IMR-90 (cell line): Measurements from ENCODE around the gene AKAP13. TPM values are rescaled to one million over a fixed set of nuclear protein-coding genes. Genes with fewer than 3 reads are reported as not detected.

Source experiments
- ATAC-seq: fragments of 200-7000 bp; cut with Tn5 transposase; 2 replicates; pipeline ENCODE4 v1.9.1; 2020; ENCODE audit warnings: low read depth, mild to moderate bottlenecking, moderate library complexity
- BruUV-seq: library from RNA; stranded (reverse); fragments of 400-500 nt; replicated peaks from 2 replicates; lab custom pipeline; 2021; lab: Mats Ljungman, UMichigan
- CTCF ChIA-PET: fragments of 300-600 bp; formaldehyde crosslinking; extraction: SDS; loops from one replicate; lab custom pipeline; 2021; ENCODE audit warnings: antibody characterized with exemption; lab: Yijun Ruan, JAX
- POLR2A ChIA-PET: fragments of 300-600 bp; sonication (Branson Sonifier 250); formaldehyde crosslinking; loops from one replicate; lab custom pipeline; 2022; ENCODE audit warnings: antibody characterized with exemption; ENCODE audit not compliant: unreplicated experiment; lab: Charles Lee
- DNase-seq: peaks from one replicate; pipeline ENCODE4 v3.0.0; 2013
- H2AFZ ChIP-seq: replicated peaks from 2 replicates; pipeline ENCODE3; 2013; ENCODE audit warnings: low read length, mild to moderate bottlenecking; ENCODE audit not compliant: poor library complexity
- H2AK5ac ChIP-seq: 2 replicates; pipeline ENCODE4 v1.6.1; 2013; ENCODE audit warnings: low read depth, low read length, inconsistent platforms
- H2AK9ac ChIP-seq: replicated peaks from 2 replicates; pipeline ENCODE3; 2013; ENCODE audit warnings: mild to moderate bottlenecking, low read depth, low read length, moderate library complexity; ENCODE audit not compliant: poor library complexity
- H2BK120ac ChIP-seq: 2 replicates; pipeline ENCODE4 v1.6.1; 2013; ENCODE audit warnings: low read depth, low read length, inconsistent platforms
- H2BK15ac ChIP-seq: 3 replicates; pipeline ENCODE4 v1.6.1; 2013; ENCODE audit warnings: low read depth, low read length, inconsistent platforms
- H2BK20ac ChIP-seq: 2 replicates; pipeline ENCODE4 v1.6.1; 2013; ENCODE audit warnings: low read depth, mild to moderate bottlenecking, inconsistent platforms, low read length, moderate library complexity
- H2BK5ac ChIP-seq: 2 replicates; pipeline ENCODE4 v1.6.1; 2013; ENCODE audit warnings: mild to moderate bottlenecking, low read depth, low read length, inconsistent platforms; ENCODE audit not compliant: poor library complexity, severe bottlenecking
- H3K14ac ChIP-seq: replicated peaks from 2 replicates; pipeline ENCODE4 v1.6.1; 2013; ENCODE audit warnings: low read depth, low read length, inconsistent platforms
- H3K18ac ChIP-seq: 2 replicates; pipeline ENCODE4 v1.6.1; 2013; ENCODE audit warnings: low read depth, low read length, control low read depth
- H3K23ac ChIP-seq: 2 replicates; pipeline ENCODE4 v1.6.1; 2013; ENCODE audit warnings: low read depth, low read length, inconsistent platforms
- H3K27ac ChIP-seq: 2 replicates; pipeline ENCODE4 v1.5.1; 2013; ENCODE audit warnings: mild to moderate bottlenecking, control low read depth, low read length; ENCODE audit not compliant: insufficient read depth
- H3K27me3 ChIP-seq: 2 replicates; pipeline ENCODE4 v1.6.1; 2013; ENCODE audit warnings: low read length; ENCODE audit not compliant: control insufficient read depth, insufficient read depth
- H3K36me3 ChIP-seq: 2 replicates; pipeline ENCODE4 v1.6.1; 2013; ENCODE audit warnings: low read length, mixed read lengths; ENCODE audit not compliant: control insufficient read depth, insufficient read depth
- H3K4ac ChIP-seq: 2 replicates; pipeline ENCODE4 v1.6.1; 2013; ENCODE audit warnings: low read depth, low read length, inconsistent platforms
- H3K4me1 ChIP-seq: 2 replicates; pipeline ENCODE4 v1.6.1; 2013; ENCODE audit warnings: low read length, mixed read lengths; ENCODE audit not compliant: control insufficient read depth, insufficient read depth
- H3K4me2 ChIP-seq: 2 replicates; pipeline ENCODE4 v1.6.1; 2013; ENCODE audit warnings: low read depth, mild to moderate bottlenecking, control low read depth, low read length, moderate library complexity
- H3K4me3 ChIP-seq: 2 replicates; pipeline ENCODE4 v1.5.1; 2013; ENCODE audit warnings: low read depth, mild to moderate bottlenecking, control low read depth, low read length, moderate library complexity; ENCODE audit not compliant: insufficient read depth
- H3K56ac ChIP-seq: 2 replicates; pipeline ENCODE4 v1.6.1; 2013; ENCODE audit warnings: low read length, inconsistent platforms; ENCODE audit not compliant: insufficient read depth; ENCODE audit errors: extremely low read depth
- H3K79me1 ChIP-seq, 2 experiments: 2 replicates each; pipeline ENCODE4 v1.6.1; 2013; ENCODE audit warnings: low read length in 2 of 2, inconsistent platforms in 1 of 2, low read depth in 1 of 2
- H3K9ac ChIP-seq: 2 replicates; pipeline ENCODE4 v1.6.1; 2013; ENCODE audit warnings: low read depth, low read length, control low read depth
- H3K9me1 ChIP-seq: 2 replicates; pipeline ENCODE4 v1.6.1; 2013; ENCODE audit warnings: low read length, inconsistent platforms; ENCODE audit not compliant: insufficient read depth
- H3K9me3 ChIP-seq: 2 replicates; pipeline ENCODE4 v1.6.1; 2013; ENCODE audit warnings: low read length; ENCODE audit not compliant: control insufficient read depth, insufficient read depth
- H4K20me1 ChIP-seq: 2 replicates; pipeline ENCODE4 v1.6.1; 2013; ENCODE audit warnings: low read length, inconsistent platforms; ENCODE audit not compliant: insufficient read depth
- H4K5ac ChIP-seq: 2 replicates; pipeline ENCODE4 v1.6.1; 2013; ENCODE audit warnings: mild to moderate bottlenecking, low read depth, low read length, control low read depth
- H4K8ac ChIP-seq, 2 experiments: 2 replicates each; pipeline ENCODE4 v1.6.1; 2013; ENCODE audit warnings: low read depth in 2 of 2, low read length in 2 of 2, control low read depth in 1 of 2, inconsistent platforms in 1 of 2
- H4K91ac ChIP-seq: 2 replicates; pipeline ENCODE4 v1.6.1; 2013; ENCODE audit warnings: low read depth, low read length, inconsistent platforms; ENCODE audit not compliant: insufficient read depth
- BHLHE40 ChIP-seq: fragments of 150-350 bp; IDR thresholded peaks from 2 replicates; pipeline ENCODE4 v1.6.1; 2016; ENCODE audit warnings: mild to moderate bottlenecking, low read depth, low read length
- CEBPB ChIP-seq: IDR thresholded peaks from 2 replicates; pipeline ENCODE4 v1.6.1; 2012; ENCODE audit warnings: low read depth, low read length, improper control_type of control experiment
- CTCF ChIP-seq: conservative IDR thresholded peaks from 2 replicates; pipeline ENCODE4 v1.5.1; 2012; ENCODE audit warnings: mild to moderate bottlenecking, low read depth, low read length, improper control_type of control experiment
- FOS ChIP-seq: fragments of 150-350 bp; IDR thresholded peaks from 2 replicates; pipeline ENCODE4 v1.6.1; 2016; ENCODE audit warnings: low read depth, low read length
- MAZ ChIP-seq: IDR thresholded peaks from 2 replicates; pipeline ENCODE4 v1.6.1; 2012; ENCODE audit warnings: low read depth, mild to moderate bottlenecking, low read length, improper control_type of control experiment, moderate library complexity, borderline replicate concordance
- MXI1 ChIP-seq: IDR thresholded peaks from 2 replicates; pipeline ENCODE4 v1.6.1; 2012; ENCODE audit warnings: low read depth, mild to moderate bottlenecking, low read length, moderate library complexity, borderline replicate concordance
- NFE2L2 ChIP-seq: fragments of 150-350 bp; IDR thresholded peaks from 2 replicates; pipeline ENCODE4 v1.6.1; 2016; ENCODE audit warnings: low read depth, mild to moderate bottlenecking, low read length
- POLR2A ChIP-seq: IDR thresholded peaks from 2 replicates; pipeline ENCODE4 v1.6.1; 2012; ENCODE audit warnings: mild to moderate bottlenecking, low read depth, low read length
- RAD21 ChIP-seq: IDR thresholded peaks from 2 replicates; pipeline ENCODE4 v1.6.1; 2012; ENCODE audit warnings: low read length, improper control_type of control experiment
- RCOR1 ChIP-seq: IDR thresholded peaks from 2 replicates; pipeline ENCODE4 v1.6.1; 2012; ENCODE audit warnings: mild to moderate bottlenecking, low read length, improper control_type of control experiment; ENCODE audit not compliant: insufficient replicate concordance
- RFX5 ChIP-seq: IDR thresholded peaks from 2 replicates; pipeline ENCODE4 v1.8.0; 2012; ENCODE audit warnings: low read depth, mild to moderate bottlenecking, low read length, moderate library complexity
- WGBS, 2 experiments: methylation state at CpG; one replicate each; pipeline versions ENCODE4 v1.1.5 to v1.1.7; 2013; ENCODE audit warnings: missing lambda C conversion rate in 2 of 2; ENCODE audit not compliant: insufficient read length in 1 of 2; ENCODE audit errors: extremely low coverage in 2 of 2; 5-methylcytosine and 5-hydroxymethylcytosine counted together
- dilution Hi-C: fragments of 300-500 bp; cut with HindIII; formaldehyde crosslinking; loops from one replicate; pipeline ENCODE4 v1.14.3; 2018; ENCODE audit warnings: low sequenced_read_pairs; ENCODE audit not compliant: unreplicated experiment
- in situ Hi-C: fragments of 300-500 bp; cut with MboI; formaldehyde crosslinking; loops from 3 replicates; pipeline ENCODE4 v1.14.3; 2019; ENCODE audit warnings: low sequenced_read_pairs, inconsistent platforms, mixed read lengths
- intact Hi-C: fragments of 100-400 bp; cut with micrococcal nuclease; formaldehyde crosslinking; loops from 2 replicates; pipeline ENCODE4 v1.10.0; 2022
- polyA plus RNA-seq, 3 experiments: library from polyadenylated mRNA; depleted of rRNA; stranded (reverse); fragments of >200 nt; gene quantifications; 2 replicates each; pipeline ENCODE4 v1.2.3, GENCODE V29; 2012; ENCODE audit warnings: low replicate concordance in 1 of 3
- total RNA-seq: library from RNA; depleted of rRNA; stranded (reverse); fragments of >200 nt; gene quantifications from 2 replicates; pipeline ENCODE4 v1.2.3, GENCODE V29; 2012
- TF ChIP-seq, protein P1 (sequence below): fragments of 150-350 bp; IDR thresholded peaks from 2 replicates; pipeline ENCODE4 v1.6.1; 2017; ENCODE audit warnings: mild to moderate bottlenecking, antibody characterized with exemption, low read length, low read depth

AKAP13 gene
- total and polyA plus RNA-seq, 2 of the 4 experiments (the other 2 are of a cell fraction), result 10.4 to 46.4 TPM

- no peak overlapping the region for H2AK9ac ChIP-seq
- no peak overlapping the region for H4K91ac ChIP-seq
- H2AK5ac ChIP-seq, result no peak overlapping the region
- H3K14ac ChIP-seq, result no peak overlapping the region
- H3K9me1 ChIP-seq, result no peaks in the 10 kb centered on the region
- POLR2A ChIA-PET, result no interaction called here
- no peak overlapping the region for H3K56ac ChIP-seq
- DNase-seq (no peak), ATAC-seq (no peak)
- H3K9ac ChIP-seq, result no peak overlapping the region
- TF ChIP-seq, protein P1, sequence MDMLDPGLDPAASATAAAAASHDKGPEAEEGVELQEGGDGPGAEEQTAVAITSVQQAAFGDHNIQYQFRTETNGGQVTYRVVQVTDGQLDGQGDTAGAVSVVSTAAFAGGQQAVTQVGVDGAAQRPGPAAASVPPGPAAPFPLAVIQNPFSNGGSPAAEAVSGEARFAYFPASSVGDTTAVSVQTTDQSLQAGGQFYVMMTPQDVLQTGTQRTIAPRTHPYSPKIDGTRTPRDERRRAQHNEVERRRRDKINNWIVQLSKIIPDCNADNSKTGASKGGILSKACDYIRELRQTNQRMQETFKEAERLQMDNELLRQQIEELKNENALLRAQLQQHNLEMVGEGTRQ, result no peak
- TF ChIP-seq BHLHE40 (no peak), RFX5 (no peak), MXI1 (no peak), MAZ (no peak), FOS (no peak), CTCF (no peak), RAD21 (no peak), POLR2A (no peak), NFE2L2 (no peak), CEBPB (no peak), RCOR1 (no peak)
- in situ Hi-C loops, result no loop called here
- H4K20me1 ChIP-seq, result no peaks in the 10 kb centered on the region
- no peaks in the 10 kb centered on the region for H3K9me3 ChIP-seq
- H3K79me1 ChIP-seq, result peaks cover 19 to 38% of the 10 kb centered on the region in 2 experiments; a peak in 3 of 4 replicates
- H2BK15ac ChIP-seq, result no peak overlapping the region
- H3K4me2 ChIP-seq, result no peak overlapping the region
- no TSS peak for BruUV-seq
- H3K4me1 ChIP-seq, result no peaks in the 10 kb centered on the region
- CTCF ChIA-PET, result interaction anchor here (0.7 kb wide), 1 partner anchor 64 kb away, joined by 3 read pairs; no protein-coding TSS in a partner anchor
- dilution Hi-C loops, result no loop called here
- no peak overlapping the region for H3K23ac ChIP-seq
- no peak overlapping the region for H3K4ac ChIP-seq
- 90% methylated on average over 3 of the region's 8 CpGs; no CpG with 5 or more reads in 1 of the 2 experiments for WGBS, 2 experiments
- no peaks in the 10 kb centered on the region for H3K27me3 ChIP-seq
- H3K4me3 ChIP-seq, result no peak overlapping the region
- no peak overlapping the region for H3K27ac ChIP-seq
- no peak overlapping the region for H4K8ac ChIP-seq
- no peaks in the 10 kb centered on the region for H3K36me3 ChIP-seq
- no peak overlapping the region for H2BK20ac ChIP-seq
- intact Hi-C loops, result no loop called here
- H3K18ac ChIP-seq, result no peak overlapping the region
- H2BK120ac ChIP-seq, result no peak overlapping the region
- no peak overlapping the region for H2BK5ac ChIP-seq
- H2AFZ ChIP-seq, result no peak overlapping the region
- no peak overlapping the region for H4K5ac ChIP-seq
These were observed 189.9 kb downstream of the AKAP13 start for GRCh38 chr15:85570336-85570735.
